ENCODE results near the gene AP4M1.

DNA sequence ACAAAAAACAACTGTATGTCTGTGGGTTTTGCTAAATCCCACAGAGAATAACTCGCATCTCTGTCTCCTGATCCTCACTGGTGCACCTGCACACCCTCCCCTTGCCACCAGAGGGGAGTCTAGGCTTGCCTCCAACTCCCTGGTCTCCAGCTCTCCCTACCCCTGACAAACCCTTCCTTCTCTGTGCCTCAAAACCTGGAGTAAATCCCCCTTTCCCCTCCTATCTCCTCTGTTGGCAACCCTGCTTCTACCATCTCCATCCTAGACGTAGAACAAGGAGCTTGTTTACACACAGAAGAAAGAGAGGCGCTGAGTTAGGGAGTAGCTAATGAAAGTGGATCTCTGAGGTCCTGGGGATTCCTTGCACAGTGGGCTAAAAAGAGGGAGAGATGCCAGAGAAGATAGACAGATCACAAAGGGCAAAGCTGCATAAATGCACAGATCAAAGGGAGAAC lies 31.3 kb downstream of the AP4M1 start:
- TF ChIP-seq, protein P1, sequence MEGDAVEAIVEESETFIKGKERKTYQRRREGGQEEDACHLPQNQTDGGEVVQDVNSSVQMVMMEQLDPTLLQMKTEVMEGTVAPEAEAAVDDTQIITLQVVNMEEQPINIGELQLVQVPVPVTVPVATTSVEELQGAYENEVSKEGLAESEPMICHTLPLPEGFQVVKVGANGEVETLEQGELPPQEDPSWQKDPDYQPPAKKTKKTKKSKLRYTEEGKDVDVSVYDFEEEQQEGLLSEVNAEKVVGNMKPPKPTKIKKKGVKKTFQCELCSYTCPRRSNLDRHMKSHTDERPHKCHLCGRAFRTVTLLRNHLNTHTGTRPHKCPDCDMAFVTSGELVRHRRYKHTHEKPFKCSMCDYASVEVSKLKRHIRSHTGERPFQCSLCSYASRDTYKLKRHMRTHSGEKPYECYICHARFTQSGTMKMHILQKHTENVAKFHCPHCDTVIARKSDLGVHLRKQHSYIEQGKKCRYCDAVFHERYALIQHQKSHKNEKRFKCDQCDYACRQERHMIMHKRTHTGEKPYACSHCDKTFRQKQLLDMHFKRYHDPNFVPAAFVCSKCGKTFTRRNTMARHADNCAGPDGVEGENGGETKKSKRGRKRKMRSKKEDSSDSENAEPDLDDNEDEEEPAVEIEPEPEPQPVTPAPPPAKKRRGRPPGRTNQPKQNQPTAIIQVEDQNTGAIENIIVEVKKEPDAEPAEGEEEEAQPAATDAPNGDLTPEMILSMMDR (IDR thresholded peaks at IDR 0.05) = peak; percentile 75 to 96 (median 82)
- TF ChIP-seq POLR2A (IDR thresholded peaks at IDR 0.05) = no peak
